RKO (cell line): ENCODE data around the gene EIF1B.
A peak's percentile ranks its signal among the peaks of the same experiment; 100 is the strongest.
"Not testable (repeated sequence)": the region's sequence is repeated elsewhere in the genome, so short reads cannot be mapped to it uniquely, and the experiment has no call there.

Source experiments
- DNase-seq: peaks from one replicate; pipeline ENCODE4 v3.0.0-alpha.2; 2016; ENCODE audit warnings: low spot score

Gene EIF1B

DNA sequence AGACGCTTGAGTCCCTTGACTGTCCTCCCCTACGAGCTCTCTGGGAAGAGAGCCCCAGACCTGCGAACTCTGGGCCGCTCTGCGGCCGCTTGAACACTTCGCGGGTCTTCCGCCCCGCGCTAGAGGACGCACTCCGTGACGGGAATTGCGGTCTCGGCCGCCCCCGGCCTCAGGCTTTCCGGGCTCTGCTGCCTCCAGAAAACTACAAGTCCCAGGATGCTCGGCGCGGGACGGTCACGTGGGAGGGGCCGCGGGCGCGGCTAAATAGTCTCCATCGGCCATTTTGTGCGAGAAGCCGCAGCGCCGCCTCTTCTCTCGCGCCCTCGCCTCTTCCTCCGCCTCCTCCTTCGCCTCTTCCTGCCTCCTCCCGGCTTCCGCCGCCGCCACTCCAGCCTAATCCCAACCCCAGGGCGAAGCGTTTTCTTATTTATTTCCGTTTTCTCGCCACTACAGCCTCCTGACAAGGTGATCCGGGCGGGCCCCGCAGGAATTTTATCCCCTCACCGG lies at the start of gene EIF1B:
Gene EIF1B (plus strand): TSS at position 290 of the 507 bp plus-strand sequence. CDS start 235 bp downstream, outside the sequence.
- peak; percentile 97 for DNase-seq

- no peak for DNase-seq
Observed at GRCh38 chr3:40262331-40262730, 47.2 kb upstream of the EIF1B start.

DNA sequence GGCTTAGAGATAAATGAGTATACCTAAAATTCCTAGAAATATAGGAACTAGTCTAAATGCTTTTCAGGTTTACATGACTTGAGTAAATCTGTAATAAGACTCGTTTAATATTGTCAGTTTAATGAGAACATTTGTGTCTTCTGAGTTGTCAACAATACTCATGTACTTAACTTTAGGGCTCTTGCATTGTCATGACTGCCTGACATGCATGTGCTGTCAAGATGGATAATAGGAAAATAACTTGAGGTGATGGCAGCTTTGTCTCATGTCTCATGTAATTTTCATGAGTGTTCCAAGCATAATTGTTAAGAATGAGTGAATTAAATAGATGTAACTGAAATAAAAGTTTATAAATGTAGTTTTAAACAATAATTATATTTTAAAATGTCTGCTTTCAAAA lies 45.1 kb upstream of the EIF1B start:
- DNase-seq, result no peak

DNA sequence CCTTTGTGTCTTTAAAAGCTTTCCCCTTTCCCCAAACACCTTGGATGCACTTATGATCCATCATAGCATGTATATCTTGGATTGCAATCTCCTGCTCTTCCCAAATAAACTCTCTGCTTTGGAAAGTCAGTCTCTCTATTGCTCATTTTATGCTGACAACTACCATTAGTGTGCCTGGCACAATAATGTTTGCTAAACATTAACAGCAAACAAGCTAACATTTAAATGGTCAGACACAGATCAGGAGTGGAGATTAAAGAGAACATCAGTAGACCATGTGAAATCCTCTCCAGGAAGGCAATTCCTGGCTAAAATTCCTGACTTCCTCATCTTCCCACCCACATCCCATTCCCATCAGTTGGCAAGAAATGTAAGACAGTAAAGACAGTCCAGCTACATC lies 44.3 kb upstream of the EIF1B start:
- no peak for DNase-seq

DNA sequence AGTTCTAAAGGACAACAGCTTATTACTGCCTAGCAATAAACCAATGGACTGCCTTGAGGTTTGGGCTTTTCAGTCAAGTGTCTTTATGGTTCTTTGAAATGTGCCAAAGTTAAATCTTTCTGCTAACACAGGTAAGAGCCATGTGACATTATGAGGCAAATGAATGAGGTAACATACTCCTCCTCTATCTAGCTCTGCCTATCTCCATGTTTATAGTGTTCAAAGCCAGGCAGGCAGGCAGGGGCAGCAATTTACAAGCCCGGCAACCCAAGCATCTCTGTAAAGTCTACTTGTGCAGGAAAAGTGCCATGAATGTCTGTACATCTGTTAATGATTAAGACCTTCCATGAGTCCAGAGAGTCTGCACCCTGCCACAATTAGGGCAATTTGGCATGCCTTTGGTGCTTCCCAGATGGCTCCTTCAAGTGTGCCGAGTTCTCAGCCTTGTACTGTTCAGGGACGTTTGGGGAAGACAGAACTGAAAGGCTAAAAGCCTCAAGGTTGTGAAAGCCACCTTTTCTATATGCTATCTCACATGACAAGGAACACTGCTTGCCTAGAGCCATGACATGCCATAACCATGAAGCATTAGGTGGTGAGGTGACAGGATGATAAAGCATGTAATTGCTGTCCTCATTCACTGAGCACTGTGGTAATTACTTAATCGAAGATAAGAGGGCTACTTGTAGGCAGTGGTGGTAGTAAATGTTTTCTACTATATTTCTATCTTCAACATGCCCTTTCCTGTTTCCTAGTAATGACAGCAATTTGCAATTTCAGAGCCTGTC lies 41.4 kb upstream of the EIF1B start:
- DNase-seq, result no peak

GRCh38 chr3:40268802-40269524 lies 40.5 kb upstream of the EIF1B start:
- DNase-seq, result no peak

DNA sequence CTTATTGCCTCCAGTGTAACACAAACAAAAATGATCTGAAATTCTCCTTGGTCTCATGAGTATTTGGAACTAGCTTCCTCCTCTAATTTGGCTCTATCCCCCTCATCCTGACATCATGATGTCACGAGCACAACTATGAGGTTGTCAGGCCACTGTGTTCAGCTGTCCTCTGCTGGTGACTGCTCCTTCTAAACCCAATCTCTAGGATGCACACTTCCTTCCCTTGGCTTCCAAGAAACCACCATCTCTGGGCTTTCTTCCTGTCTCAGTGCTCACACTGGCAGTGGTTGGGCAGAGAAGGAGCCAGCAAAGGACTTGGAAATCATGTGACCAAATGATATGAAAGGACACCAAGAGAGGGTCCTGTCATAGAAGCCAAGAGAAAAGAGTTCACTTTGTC lies 30.7 kb upstream of the EIF1B start:
- DNase-seq, result no peak

GRCh38 chr3:40281995-40282394 lies 27.5 kb upstream of the EIF1B start:
- DNase-seq, result no peak

DNA sequence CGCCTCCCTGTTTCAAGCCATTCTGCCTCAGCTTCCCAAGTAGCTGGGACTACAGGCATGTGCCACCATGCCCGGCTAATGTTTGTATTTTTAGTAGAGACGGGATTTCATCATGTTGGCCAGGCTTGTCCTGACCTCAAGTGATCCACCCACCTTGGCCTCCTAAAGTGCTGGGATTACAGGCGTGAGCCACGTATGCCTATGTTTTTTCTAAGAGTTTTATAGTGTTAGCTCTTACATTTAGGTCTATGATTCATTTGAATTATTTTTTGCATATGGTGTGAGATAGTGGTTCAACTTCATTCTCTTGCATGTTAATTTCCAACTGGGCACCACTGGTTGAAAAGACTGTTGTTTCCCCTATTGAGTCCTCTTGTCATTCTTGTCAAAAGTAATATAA lies 26.4 kb upstream of the EIF1B start:
- not testable (repeated sequence) for DNase-seq

- DNase-seq, result no peak
Observed at GRCh38 chr3:40287248-40287647, 22.3 kb upstream of the EIF1B start.

GRCh38 chr3:40290396-40290795 lies 19.1 kb upstream of the EIF1B start:
- DNase-seq, result no peak

DNA sequence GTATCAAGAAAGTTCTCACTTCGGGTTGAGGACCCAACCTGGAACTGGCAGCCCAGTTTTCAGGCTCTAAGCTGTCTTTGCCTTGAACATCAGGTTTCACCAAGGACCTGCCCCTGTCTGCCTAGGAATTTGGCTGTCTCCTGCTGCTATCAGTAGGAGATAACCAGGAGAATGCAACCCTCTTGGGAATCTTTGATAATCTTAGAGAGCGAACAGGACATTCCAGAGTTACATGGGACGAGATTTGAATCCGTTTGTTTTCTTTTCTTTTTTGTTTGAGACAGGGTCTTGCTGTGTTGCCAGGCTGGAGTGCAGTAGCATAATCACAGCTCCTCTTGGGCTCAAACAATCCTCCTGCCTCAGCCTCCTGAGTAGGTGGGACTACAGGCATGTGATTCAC lies 18.0 kb upstream of the EIF1B start:
- DNase-seq, result no peak

GRCh38 chr3:40292637-40293349 lies 16.7 kb upstream of the EIF1B start:
- DNase-seq, result no peak

DNA sequence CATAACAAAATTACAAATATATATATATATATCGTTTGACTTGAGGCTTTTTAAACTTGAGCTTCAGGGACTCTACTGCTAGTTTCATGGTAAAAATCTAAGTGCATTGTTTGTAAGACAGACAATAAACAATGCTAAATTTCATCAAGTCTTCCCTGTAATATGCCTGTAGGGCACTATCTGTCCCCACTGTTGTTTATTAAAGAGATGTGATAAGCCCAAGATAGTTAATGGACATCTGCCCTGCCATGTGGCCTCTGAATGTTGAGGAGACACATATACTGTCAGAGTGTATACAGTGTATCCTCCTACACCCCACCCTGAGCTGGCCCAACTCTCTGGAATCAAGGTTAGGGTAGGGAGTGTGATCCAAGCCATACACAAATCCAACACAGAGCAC lies 15.1 kb upstream of the EIF1B start:
- DNase-seq, result no peak

DNA sequence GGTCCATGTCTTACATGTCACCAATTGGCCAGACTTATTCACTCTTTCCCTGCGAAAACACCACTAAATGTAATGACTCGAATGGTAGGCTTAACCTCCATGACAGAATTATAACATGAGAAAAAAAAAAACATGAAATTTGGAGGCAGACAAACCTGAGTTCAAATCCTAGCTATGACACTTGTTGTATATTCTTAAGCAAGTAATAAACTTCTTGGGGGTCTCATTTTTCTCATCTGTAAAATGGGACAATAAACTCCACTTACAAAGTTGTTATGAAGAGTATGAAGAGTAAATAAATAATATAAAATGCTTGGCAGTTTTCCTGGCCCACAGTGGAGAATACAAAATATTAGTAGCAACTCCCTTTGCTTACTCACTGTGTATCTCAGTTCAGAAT lies 11.4 kb upstream of the EIF1B start:
- DNase-seq, result no peak

DNA sequence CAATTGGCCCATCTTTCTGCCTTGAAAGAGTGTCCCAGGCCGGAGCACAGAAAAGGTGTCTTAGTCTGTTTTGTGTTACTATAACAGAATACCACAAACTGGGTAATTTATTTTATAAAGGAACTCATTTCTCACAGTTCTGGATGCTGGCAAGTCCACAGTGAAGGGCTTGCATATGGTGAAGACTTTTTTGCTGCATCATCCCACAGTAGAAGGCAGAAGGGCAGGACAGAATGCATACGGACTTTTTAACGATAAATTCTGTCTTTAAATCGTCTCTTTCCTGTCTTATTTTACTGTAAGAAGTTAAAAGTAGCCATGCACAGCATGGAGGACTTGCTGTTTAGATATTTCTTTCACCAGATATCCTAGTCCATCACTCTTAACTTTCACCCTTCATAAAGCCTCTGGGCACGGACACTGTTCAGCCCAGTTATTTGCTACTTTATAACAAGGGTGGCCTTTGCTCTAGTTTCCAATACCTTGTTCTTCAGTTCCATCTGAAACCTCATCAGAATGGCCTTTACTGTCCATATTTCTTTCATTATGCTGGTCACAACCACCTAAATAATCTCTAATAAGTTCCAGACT lies 10.3 kb upstream of the EIF1B start:
- no peak for DNase-seq

DNA sequence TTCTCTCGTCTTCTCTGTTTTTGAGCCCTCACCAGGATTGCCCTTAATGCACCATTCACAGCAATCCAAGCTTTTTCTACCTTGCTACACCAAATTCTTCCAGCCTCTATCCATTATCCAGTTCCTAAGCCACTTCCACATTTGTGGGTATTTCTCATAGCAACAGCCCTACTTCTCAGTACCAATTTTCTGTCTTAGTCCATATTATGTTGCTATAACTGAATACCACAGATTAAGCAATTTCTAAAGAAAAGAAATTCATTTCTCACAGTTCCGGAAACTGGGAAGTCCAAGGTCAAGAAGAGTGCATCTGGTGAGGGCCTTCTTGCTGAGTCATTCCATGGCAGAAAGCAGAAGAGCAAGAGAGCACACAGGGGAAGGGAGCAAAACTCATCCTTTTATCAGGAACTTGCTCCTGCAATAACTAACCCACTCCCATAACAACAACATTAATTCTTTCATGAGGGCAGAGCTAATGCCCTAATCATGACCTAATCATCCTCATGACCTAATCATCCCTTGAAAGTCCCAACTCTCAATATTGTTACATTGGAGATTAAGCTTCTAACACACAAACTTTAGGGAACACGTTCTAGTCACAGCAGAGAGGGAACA lies 9.7 kb upstream of the EIF1B start:
- no peak for DNase-seq

DNA sequence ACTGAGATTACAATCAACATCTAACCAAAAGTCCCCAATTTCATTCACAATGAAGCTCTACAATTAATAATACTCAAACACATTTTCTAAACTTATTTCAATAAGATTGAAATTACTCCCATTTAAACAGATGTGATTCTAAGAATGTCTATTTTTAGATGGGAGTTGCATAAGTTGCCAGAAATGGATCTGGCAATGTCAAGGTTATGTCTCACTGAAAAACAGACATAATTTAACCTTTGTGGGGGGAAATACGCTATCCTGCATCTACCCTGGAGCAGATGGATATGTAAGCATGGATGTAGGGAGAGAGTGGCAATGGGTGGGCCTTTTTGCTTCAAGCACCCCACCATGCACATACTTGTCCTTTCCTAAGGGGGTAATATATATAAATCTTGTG lies 6.7 kb upstream of the EIF1B start:
- no peak for DNase-seq

DNA sequence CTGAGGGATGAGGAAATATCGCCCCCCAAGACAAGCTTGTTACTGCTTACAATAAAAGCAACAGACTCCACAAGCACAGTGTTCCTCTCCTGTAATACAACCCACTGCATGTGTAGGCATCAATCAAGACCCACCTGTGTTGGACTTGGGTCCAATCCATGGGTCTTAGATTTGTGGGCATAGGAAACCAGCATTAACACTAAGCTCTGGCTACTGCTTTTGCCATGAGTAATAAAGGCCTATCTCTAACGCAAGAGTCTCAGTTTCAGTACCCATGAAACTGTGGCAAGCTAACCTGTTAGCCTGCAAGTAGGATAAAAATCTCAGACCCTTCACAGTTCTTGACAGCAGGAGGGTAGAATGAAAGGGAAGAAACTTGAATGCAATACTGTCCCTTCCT lies 5.2 kb upstream of the EIF1B start:
- DNase-seq, result no peak

GRCh38 chr3:40306336-40306735 lies 3.2 kb upstream of the EIF1B start:
- DNase-seq, result no peak

GRCh38 chr3:40307176-40307575 lies 2.3 kb upstream of the EIF1B start:
- DNase-seq, result no peak
